ENCODE data around the gene CLGN.
A peak's percentile ranks its signal among the peaks of the same experiment; 100 is the strongest.

The CLGN gene

GRCh38 chr4:140359562-140360427 lies 67.7 kb downstream of the CLGN start:
- Histone ChIP-seq H3K4me1 (ENCODE audit: insufficient read depth, low read length) (no peaks in the 10 kb centered on the region; the same call in 1 of the 2 replicates), H4K20me1 (ENCODE audit: insufficient read depth, low read length) (no peaks in the 10 kb centered on the region), H3K9me3 (ENCODE audit: insufficient read depth, low read length, severe bottlenecking) (no peaks in the 10 kb centered on the region), H3K27me3 (ENCODE audit: insufficient read depth, low read length, poor library complexity) (no peaks in the 10 kb centered on the region), H3K79me2 (ENCODE audit: insufficient read depth, low read length) (no peaks in the 10 kb centered on the region), H3K4me3 (ENCODE audit: low read depth in 1 of 2, low read length in 2 of 2) (no peak overlapping the region), H2AFZ (ENCODE audit: low read depth, low read length) (no peak overlapping the region), H3K9ac (ENCODE audit: low read depth, low read length) (no peak overlapping the region), H3K27ac (ENCODE audit: low read length) (no peak overlapping the region), H3K36me3 (ENCODE audit: insufficient read depth, low read length) (no peaks in the 10 kb centered on the region), H3K4me2 (ENCODE audit: insufficient read depth, low read length) (no peak overlapping the region)
- no peak for TF ChIP-seq EZH2 (IDR thresholded peaks at IDR 0.05; ENCODE audit: borderline replicate concordance, low read depth, low read length, severe bottlenecking)
- peak; percentile 89 for TF ChIP-seq CTCF (IDR thresholded peaks at IDR 0.05; ENCODE audit: borderline replicate concordance, extremely low read depth, low read length, poor library complexity, severe bottlenecking)
- DNase-seq, result peak; percentile 82
- peak; percentile 99 for ATAC-seq (ENCODE audit: insufficient read depth, low read depth)

GRCh38 chr4:140358281-140358680 lies 69.2 kb downstream of the CLGN start:
- Histone ChIP-seq H3K9ac (ENCODE audit: low read depth, low read length) (no peak overlapping the region), H3K4me2 (ENCODE audit: insufficient read depth, low read length) (no peak overlapping the region), H3K27me3 (ENCODE audit: insufficient read depth, low read length, poor library complexity) (no peaks in the 10 kb centered on the region)

DNA sequence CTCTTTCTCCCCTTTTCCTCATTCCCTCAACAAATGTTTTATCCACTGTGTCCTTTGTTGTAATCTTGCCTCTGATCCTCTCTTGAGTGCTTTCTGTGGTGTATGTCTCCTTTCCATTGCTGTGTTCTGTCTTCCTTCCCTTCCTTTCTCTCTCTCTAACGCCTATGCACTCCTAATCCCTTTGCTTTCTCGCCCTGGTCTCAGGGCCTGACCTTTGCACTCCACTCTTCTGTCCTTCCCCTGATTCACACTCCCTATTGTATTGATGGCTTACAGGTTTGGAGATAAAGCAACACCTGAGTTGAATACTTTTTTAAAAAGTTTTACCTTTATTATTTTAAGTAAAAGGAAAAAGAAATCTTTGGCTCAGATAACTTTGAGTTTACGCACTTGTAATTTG lies 69.6 kb downstream of the CLGN start:
- ATAC-seq (ENCODE audit: insufficient read depth, low read depth), result no peak
- Histone ChIP-seq H3K79me2 (ENCODE audit: insufficient read depth, low read length) (no peaks in the 10 kb centered on the region), H3K9ac (ENCODE audit: low read depth, low read length) (no peak overlapping the region), H4K20me1 (ENCODE audit: insufficient read depth, low read length) (no peaks in the 10 kb centered on the region), H3K4me1 (ENCODE audit: insufficient read depth, low read length) (peaks cover 15% of the 10 kb centered on the region), H3K4me2 (ENCODE audit: insufficient read depth, low read length) (no peak overlapping the region), H2AFZ (ENCODE audit: low read depth, low read length) (no peak overlapping the region), H3K9me3 (ENCODE audit: insufficient read depth, low read length, severe bottlenecking) (no peaks in the 10 kb centered on the region), H3K27ac (ENCODE audit: low read length) (no peak overlapping the region), H3K36me3 (ENCODE audit: insufficient read depth, low read length) (no peaks in the 10 kb centered on the region), H3K4me3 (ENCODE audit: low read depth in 1 of 2, low read length in 2 of 2) (no peak overlapping the region), H3K27me3 (ENCODE audit: insufficient read depth, low read length, poor library complexity) (no peaks in the 10 kb centered on the region)
- TF ChIP-seq EZH2 (IDR thresholded peaks at IDR 0.05; ENCODE audit: borderline replicate concordance, low read depth, low read length, severe bottlenecking) (no peak), CTCF (IDR thresholded peaks at IDR 0.05; ENCODE audit: borderline replicate concordance, extremely low read depth, low read length, poor library complexity, severe bottlenecking) (no peak)
- DNase-seq, result no peak

More at GRCh38 chr4:140358281-140358680, 69.2 kb downstream of the CLGN start:
- no peaks in the 10 kb centered on the region for H3K79me2 ChIP-seq (ENCODE audit: insufficient read depth, low read length)
- H3K4me1 ChIP-seq (ENCODE audit: insufficient read depth, low read length), result peaks cover 13% of the 10 kb centered on the region
- no peak overlapping the region for H2AFZ ChIP-seq (ENCODE audit: low read depth, low read length)
- no peak overlapping the region for H3K27ac ChIP-seq (ENCODE audit: low read length)
- H4K20me1 ChIP-seq (ENCODE audit: insufficient read depth, low read length), result no peaks in the 10 kb centered on the region
- DNase-seq (no peak), ATAC-seq (ENCODE audit: insufficient read depth, low read depth) (no peak)
- no peak overlapping the region for H3K4me3 ChIP-seq (ENCODE audit: low read depth in 1 of 2, low read length in 2 of 2)
- TF ChIP-seq CTCF (IDR thresholded peaks at IDR 0.05; ENCODE audit: borderline replicate concordance, extremely low read depth, low read length, poor library complexity, severe bottlenecking) (no peak), EZH2 (IDR thresholded peaks at IDR 0.05; ENCODE audit: borderline replicate concordance, low read depth, low read length, severe bottlenecking) (no peak)
- no peaks in the 10 kb centered on the region for H3K9me3 ChIP-seq (ENCODE audit: insufficient read depth, low read length, severe bottlenecking)
- no peaks in the 10 kb centered on the region for H3K36me3 ChIP-seq (ENCODE audit: insufficient read depth, low read length)
